ENCODE measurements around the gene OLAH. TPM values are rescaled to one million over a fixed set of nuclear protein-coding genes. Genes with fewer than 3 reads are reported as not detected.
"Not testable (repeated sequence)": the region's sequence is repeated elsewhere in the genome, so short reads cannot be mapped to it uniquely, and the experiment has no call there.

The OLAH gene
- total RNA-seq (2014; rRNA removed; shearing (Covaris generic)) (not detected in 2 replicates), polyA plus RNA-seq (2016; fragmentation: Nextera tagmentation; extraction: Ambion mirVana) (not detected in 2 replicates)

- peak; percentile 12 for DNase-seq
- Histone ChIP-seq H3K4me1 (ENCODE audit: insufficient read depth) (peaks cover 8% of the 10 kb centered on the region), H3K4me3 (no peak within 1 kb of the TSS), H3K27ac (no peak within 1 kb of the TSS), H2AFZ (no peak within 1 kb of the TSS), H3K36me3 (ENCODE audit: low read depth) (no peaks in the 10 kb centered on the region), H3K9ac (no peak within 1 kb of the TSS), H3K9me2 (ENCODE audit: insufficient read depth) (no peaks in the 10 kb centered on the region), H3K27me3 (replicated peaks; ENCODE audit: insufficient read depth) (no peaks in the 10 kb centered on the region), H3K79me2 (ENCODE audit: insufficient read depth) (no peaks in the 10 kb centered on the region), H3K4me2 (ENCODE audit: unreplicated experiment) (no peak within 1 kb of the TSS), H3F3A (ENCODE audit: insufficient read depth) (no peaks in the 10 kb centered on the region), H4K20me1 (ENCODE audit: insufficient read depth) (no peaks in the 10 kb centered on the region), H3K9me3 (ENCODE audit: low read depth) (no peaks in the 10 kb centered on the region)
- no peak for TF ChIP-seq EZH2phosphoT487 (IDR thresholded peaks at IDR 0.05; ENCODE audit: insufficient read depth, low read depth)
- no peak for TF ChIP-seq EZH2 (IDR thresholded peaks at IDR 0.05; ENCODE audit: insufficient read depth, poor library complexity, severe bottlenecking)
- WGBS, 2 experiments (ENCODE audit: low coverage in 1 of 2, low lambda C conversion rate in 2 of 2, missing lambda C conversion rate in 2 of 2): 76 to 82% methylated on average over 1 of the region's 1 CpG
- in situ Hi-C loops (cut with MboI): no loop called here
Measured at GRCh38 chr10:15043674-15044073, at the start of gene OLAH. Gene OLAH (plus strand): TSS chr10:15043943. CDS start chr10:15047289, 3,346 bp downstream.

- no peaks in the 10 kb centered on the region for H3K36me3 ChIP-seq (ENCODE audit: low read depth)
- no peak overlapping the region for H3K9ac ChIP-seq
- TF ChIP-seq EZH2phosphoT487 (IDR thresholded peaks at IDR 0.05; ENCODE audit: insufficient read depth, low read depth) (no peak), EZH2 (IDR thresholded peaks at IDR 0.05; ENCODE audit: insufficient read depth, poor library complexity, severe bottlenecking) (no peak)
- no peak overlapping the region for H3K4me2 ChIP-seq (ENCODE audit: unreplicated experiment)
- no peaks in the 10 kb centered on the region for H3K4me1 ChIP-seq (ENCODE audit: insufficient read depth)
- WGBS, 2 experiments (ENCODE audit: low coverage in 1 of 2, low lambda C conversion rate in 2 of 2, missing lambda C conversion rate in 2 of 2): 60 to 72% methylated on average over 41 to 49 of the region's 50 CpGs
- no peak overlapping the region for H2AFZ ChIP-seq
- H3F3A ChIP-seq (ENCODE audit: insufficient read depth): no peaks in the 10 kb centered on the region
- in situ Hi-C loops (cut with MboI): no loop called here
- no peaks in the 10 kb centered on the region for H4K20me1 ChIP-seq (ENCODE audit: insufficient read depth)
- no peaks in the 10 kb centered on the region for H3K9me2 ChIP-seq (ENCODE audit: insufficient read depth)
- no peaks in the 10 kb centered on the region for H3K9me3 ChIP-seq (ENCODE audit: low read depth)
- no peak overlapping the region for H3K27ac ChIP-seq
- no peak for DNase-seq
- H3K4me3 ChIP-seq: no peak overlapping the region
- H3K27me3 ChIP-seq (replicated peaks; ENCODE audit: insufficient read depth): no peaks in the 10 kb centered on the region
- H3K79me2 ChIP-seq (ENCODE audit: insufficient read depth): no peaks in the 10 kb centered on the region
Measured at GRCh38 chr10:14995964-14996565, 47.7 kb upstream of the OLAH start.

- in situ Hi-C loops (cut with MboI); H3K27me3 ChIP-seq (replicated peaks; ENCODE audit: insufficient read depth); H3K9me2 ChIP-seq (ENCODE audit: insufficient read depth); DNase-seq; H3K9me3 ChIP-seq (ENCODE audit: low read depth); H3K79me2 ChIP-seq (ENCODE audit: insufficient read depth); H4K20me1 ChIP-seq (ENCODE audit: insufficient read depth); H3K4me2 ChIP-seq (ENCODE audit: unreplicated experiment); H3K27ac ChIP-seq; H3F3A ChIP-seq (ENCODE audit: insufficient read depth); H3K36me3 ChIP-seq (ENCODE audit: low read depth); H3K4me1 ChIP-seq (ENCODE audit: insufficient read depth); H3K4me3 ChIP-seq; H2AFZ ChIP-seq; H3K9ac ChIP-seq: not testable (repeated sequence)
- 54 to 63% methylated on average over 5 of the region's 5 CpGs for WGBS, 2 experiments (ENCODE audit: low coverage in 1 of 2, low lambda C conversion rate in 2 of 2, missing lambda C conversion rate in 2 of 2)
Measured at GRCh38 chr10:15013530-15013929, 30.2 kb upstream of the OLAH start.

- Histone ChIP-seq H3F3A (ENCODE audit: insufficient read depth) (no peaks in the 10 kb centered on the region), H3K9me2 (ENCODE audit: insufficient read depth) (no peaks in the 10 kb centered on the region), H3K36me3 (ENCODE audit: low read depth) (no peaks in the 10 kb centered on the region), H3K4me3 (no peak overlapping the region), H3K4me2 (ENCODE audit: unreplicated experiment) (no peak overlapping the region), H4K20me1 (ENCODE audit: insufficient read depth) (no peaks in the 10 kb centered on the region), H3K9ac (no peak overlapping the region), H3K4me1 (ENCODE audit: insufficient read depth) (no peaks in the 10 kb centered on the region), H2AFZ (no peak overlapping the region), H3K79me2 (ENCODE audit: insufficient read depth) (no peaks in the 10 kb centered on the region), H3K27ac (no peak overlapping the region), H3K27me3 (replicated peaks; ENCODE audit: insufficient read depth) (no peaks in the 10 kb centered on the region), H3K9me3 (ENCODE audit: low read depth) (no peaks in the 10 kb centered on the region)
- TF ChIP-seq EZH2phosphoT487 (IDR thresholded peaks at IDR 0.05; ENCODE audit: insufficient read depth, low read depth) (no peak), EZH2 (IDR thresholded peaks at IDR 0.05; ENCODE audit: insufficient read depth, poor library complexity, severe bottlenecking) (no peak)
- WGBS, 2 experiments (ENCODE audit: low coverage in 1 of 2, low lambda C conversion rate in 2 of 2, missing lambda C conversion rate in 2 of 2): 48 to 49% methylated on average over 7 of the region's 7 CpGs
- DNase-seq: peak; percentile 6
- in situ Hi-C loops (cut with MboI): no loop called here
Measured at GRCh38 chr10:15015451-15015850, 28.3 kb upstream of the OLAH start.

- H4K20me1 ChIP-seq (ENCODE audit: insufficient read depth); H3K4me1 ChIP-seq (ENCODE audit: insufficient read depth); H3K4me2 ChIP-seq (ENCODE audit: unreplicated experiment); H3K9ac ChIP-seq; H3K36me3 ChIP-seq (ENCODE audit: low read depth); in situ Hi-C loops (cut with MboI); H3K27ac ChIP-seq; H3K79me2 ChIP-seq (ENCODE audit: insufficient read depth); H3K27me3 ChIP-seq (replicated peaks; ENCODE audit: insufficient read depth); H3K9me2 ChIP-seq (ENCODE audit: insufficient read depth); H3F3A ChIP-seq (ENCODE audit: insufficient read depth); H3K9me3 ChIP-seq (ENCODE audit: low read depth); H3K4me3 ChIP-seq: not testable (repeated sequence)
- DNase-seq: peak; percentile 2
- WGBS, 2 experiments (ENCODE audit: low coverage in 1 of 2, low lambda C conversion rate in 2 of 2, missing lambda C conversion rate in 2 of 2): 74 to 83% methylated on average over 4 to 5 of the region's 5 CpGs
- peak overlapping the region; percentile 39; the same call in 1 of the 2 replicates for H2AFZ ChIP-seq
Measured at GRCh38 chr10:15020966-15021365, 22.8 kb upstream of the OLAH start.

- H3K4me3 ChIP-seq; H3F3A ChIP-seq (ENCODE audit: insufficient read depth); H4K20me1 ChIP-seq (ENCODE audit: insufficient read depth); H3K79me2 ChIP-seq (ENCODE audit: insufficient read depth); H3K27ac ChIP-seq; H3K4me1 ChIP-seq (ENCODE audit: insufficient read depth); H3K9me3 ChIP-seq (ENCODE audit: low read depth); H3K36me3 ChIP-seq (ENCODE audit: low read depth); DNase-seq; H3K4me2 ChIP-seq (ENCODE audit: unreplicated experiment); H3K9ac ChIP-seq; in situ Hi-C loops (cut with MboI); H3K27me3 ChIP-seq (replicated peaks; ENCODE audit: insufficient read depth); H2AFZ ChIP-seq; H3K9me2 ChIP-seq (ENCODE audit: insufficient read depth): not testable (repeated sequence)
- WGBS, 2 experiments (ENCODE audit: low coverage in 1 of 2, low lambda C conversion rate in 2 of 2, missing lambda C conversion rate in 2 of 2): 84 to 85% methylated on average over 6 of the region's 6 CpGs
Measured at GRCh38 chr10:15023079-15023478, 20.7 kb upstream of the OLAH start.

All from GM23248 (cell line).